GM23338 (cell line): ENCODE measurements around the gene AMBRA1. TPM values are rescaled to one million over a fixed set of nuclear protein-coding genes. Genes with fewer than 3 reads are reported as not detected.

Experiments
- ATAC-seq: fragments of 200-7000 bp; cut with Tn5 transposase; 3 replicates; pipeline ENCODE4 v1.9.1; 2020
- DNase-seq: peaks from one replicate; pipeline ENCODE4 v3.0.0-alpha.2; 2015; ENCODE audit warnings: low spot score
- H2AFZ ChIP-seq: fragments of 200-600 bp; sonication (generic); 2 replicates; pipeline ENCODE4 v1.8.0; 2016; ENCODE audit warnings: antibody characterized with exemption, mild to moderate bottlenecking, moderate library complexity
- H3F3A ChIP-seq: fragments of 200-600 bp; sonication (generic); replicated peaks from 2 replicates; pipeline ENCODE4 v1.8.0; 2017; ENCODE audit warnings: antibody characterized with exemption, mixed run types, low read depth
- H3K27ac ChIP-seq: fragments of 200-600 bp; sonication (generic); 2 replicates; pipeline ENCODE4 v1.6.1; 2016; ENCODE audit warnings: low read depth
- H3K27me3 ChIP-seq: fragments of 200-600 bp; sonication (generic); 2 replicates; pipeline ENCODE4 v1.8.0; 2016; ENCODE audit warnings: mild to moderate bottlenecking, mixed run types, moderate library complexity; ENCODE audit not compliant: insufficient read depth
- H3K36me3 ChIP-seq: fragments of 200-600 bp; sonication (generic); 2 replicates; pipeline ENCODE4 v1.8.0; 2016; ENCODE audit warnings: mild to moderate bottlenecking; ENCODE audit not compliant: insufficient read depth
- H3K4me1 ChIP-seq: fragments of 200-600 bp; sonication (generic); 2 replicates; pipeline ENCODE4 v1.8.0; 2016; ENCODE audit warnings: mild to moderate bottlenecking, moderate library complexity; ENCODE audit not compliant: insufficient read depth
- H3K4me2 ChIP-seq: fragments of 200-600 bp; sonication (generic); 2 replicates; pipeline ENCODE4 v1.7.1; 2017; ENCODE audit warnings: mixed run types
- H3K4me3 ChIP-seq: fragments of 200-600 bp; sonication (generic); 2 replicates; pipeline ENCODE4 v1.6.1; 2016; ENCODE audit warnings: mixed run types
- H3K79me2 ChIP-seq: fragments of 200-600 bp; sonication (generic); replicated peaks from 2 replicates; pipeline ENCODE4 v1.8.0; 2017; ENCODE audit warnings: mild to moderate bottlenecking; ENCODE audit not compliant: insufficient read depth
- H3K9me2 ChIP-seq: fragments of 200-600 bp; sonication (generic); 2 replicates; pipeline ENCODE4 v1.8.0; 2017; ENCODE audit not compliant: insufficient read depth
- H4K20me1 ChIP-seq: fragments of 200-600 bp; sonication (generic); replicated peaks from 2 replicates; pipeline ENCODE4 v1.8.0; 2017; ENCODE audit warnings: mild to moderate bottlenecking; ENCODE audit not compliant: insufficient read depth
- H3K27ac Mint-ChIP-seq: 2 replicates; pipeline ENCODE4 v1.8.0; 2020; ENCODE audit warnings: inconsistent platforms, mild to moderate bottlenecking, moderate library complexity, mixed read lengths
- H3K27me3 Mint-ChIP-seq: 3 replicates; pipeline ENCODE4 v1.8.0; 2022; ENCODE audit warnings: low read depth, mild to moderate bottlenecking, moderate library complexity, mixed read lengths, inconsistent platforms; ENCODE audit not compliant: insufficient read depth, poor library complexity
- H3K36me3 Mint-ChIP-seq: 3 replicates; pipeline ENCODE4 v1.8.0; 2021; ENCODE audit warnings: low read depth, mild to moderate bottlenecking, inconsistent platforms, moderate library complexity, mixed read lengths
- H3K4me1 Mint-ChIP-seq: 3 replicates; pipeline ENCODE4 v1.8.0; 2020; ENCODE audit warnings: mild to moderate bottlenecking, inconsistent platforms, mixed read lengths
- H3K4me3 Mint-ChIP-seq: 3 replicates; pipeline ENCODE4 v1.8.0; 2021; ENCODE audit warnings: moderate library complexity, mild to moderate bottlenecking, inconsistent platforms, mixed read lengths
- H3K9me3 Mint-ChIP-seq: 3 replicates; pipeline ENCODE4 v1.8.0; 2020; ENCODE audit warnings: moderate library complexity, mild to moderate bottlenecking, inconsistent platforms, mixed read lengths
- CREB1 ChIP-seq: fragments of 250-450 bp; sonication (Bioruptor Pico); IDR thresholded peaks from 2 replicates; pipeline ENCODE4 v1.5.0; 2020; ENCODE audit warnings: low read depth, mild to moderate bottlenecking, moderate library complexity
- CTCF ChIP-seq, 2 experiments: fragments of 200-600 bp in 1 of 2; sonication (generic) in 1 of 2; conservative IDR thresholded peaks; 2 replicates each; pipeline versions ENCODE4 v1.5.1 to v1.6.1; 2016 to 2017; ENCODE audit warnings: antibody characterized with exemption in 2 of 2, low read depth in 2 of 2, mild to moderate bottlenecking in 2 of 2, moderate library complexity in 1 of 2
- ETS1 ChIP-seq: IDR thresholded peaks from 2 replicates; pipeline ENCODE4 v1.6.1; 2016; ENCODE audit warnings: antibody characterized with exemption
- EZH2 ChIP-seq: fragments of 200-600 bp; sonication (generic); IDR thresholded peaks from one replicate; pipeline ENCODE4 v1.8.0; 2017; ENCODE audit warnings: antibody characterized with exemption, mild to moderate bottlenecking, low read depth; ENCODE audit not compliant: unreplicated experiment
- EZH2phosphoT487 ChIP-seq: fragments of 200-600 bp; sonication (generic); IDR thresholded peaks from one replicate; pipeline ENCODE4 v1.8.1; 2018; ENCODE audit warnings: antibody characterized with exemption; ENCODE audit not compliant: unreplicated experiment
- JUNB ChIP-seq: IDR thresholded peaks from one replicate; pipeline ENCODE4 v1.6.1; 2016; ENCODE audit warnings: antibody characterized with exemption; ENCODE audit not compliant: unreplicated experiment
- NANOG ChIP-seq: IDR thresholded peaks from 2 replicates; pipeline ENCODE4 v1.6.1; 2016; ENCODE audit warnings: antibody characterized with exemption, borderline replicate concordance
- POLR2AphosphoS5 ChIP-seq: IDR thresholded peaks from 2 replicates; pipeline ENCODE4 v1.6.1; 2016; ENCODE audit warnings: antibody characterized with exemption, low read depth
- STAT1 ChIP-seq: IDR thresholded peaks from one replicate; pipeline ENCODE4 v1.6.1; 2016; ENCODE audit warnings: antibody characterized with exemption; ENCODE audit not compliant: unreplicated experiment
- ZNF114 ChIP-seq: fragments of 250-450 bp; sonication (Bioruptor Pico); IDR thresholded peaks from 2 replicates; pipeline ENCODE4 v1.5.0; 2020; ENCODE audit warnings: mild to moderate bottlenecking, moderate library complexity
- polyA plus RNA-seq: library from polyadenylated mRNA; unstranded; fragments of >200 nt; fragmentation: Nextera tagmentation; extraction: Ambion mirVana; gene quantifications from 2 replicates; pipeline ENCODE4 v1.2.1, GENCODE V29; 2016
- total RNA-seq: library from RNA; depleted of rRNA; stranded (reverse); fragments of >200 nt; shearing (Covaris generic); gene quantifications from 2 replicates; pipeline ENCODE4 v1.2.3, GENCODE V29; 2014
- TF ChIP-seq, protein P1 (sequence below): IDR thresholded peaks from one replicate; pipeline ENCODE4 v1.6.1; 2018; ENCODE audit warnings: antibody characterized with exemption; ENCODE audit not compliant: unreplicated experiment

Gene AMBRA1
- total and polyA plus RNA-seq, 2 experiments from 2014 or later, result 8.3 to 34.8 TPM

GRCh38 chr11:46422588-46422987, 171.2 kb downstream of the AMBRA1 start (continued):
- TF ChIP-seq EZH2 (no peak), NANOG (no peak), ZNF114 (CRISPR knock-in tag) (no peak), CTCF (conservative IDR thresholded peaks at IDR 0.05; ENCODE audit: low read depth in 2 of 2) (no peak), POLR2AphosphoS5 (no peak), EZH2phosphoT487 (no peak), CREB1 (CRISPR knock-in tag) (no peak), JUNB (no peak), STAT1 (no peak), ETS1 (no peak)
- TF ChIP-seq, protein P1, sequence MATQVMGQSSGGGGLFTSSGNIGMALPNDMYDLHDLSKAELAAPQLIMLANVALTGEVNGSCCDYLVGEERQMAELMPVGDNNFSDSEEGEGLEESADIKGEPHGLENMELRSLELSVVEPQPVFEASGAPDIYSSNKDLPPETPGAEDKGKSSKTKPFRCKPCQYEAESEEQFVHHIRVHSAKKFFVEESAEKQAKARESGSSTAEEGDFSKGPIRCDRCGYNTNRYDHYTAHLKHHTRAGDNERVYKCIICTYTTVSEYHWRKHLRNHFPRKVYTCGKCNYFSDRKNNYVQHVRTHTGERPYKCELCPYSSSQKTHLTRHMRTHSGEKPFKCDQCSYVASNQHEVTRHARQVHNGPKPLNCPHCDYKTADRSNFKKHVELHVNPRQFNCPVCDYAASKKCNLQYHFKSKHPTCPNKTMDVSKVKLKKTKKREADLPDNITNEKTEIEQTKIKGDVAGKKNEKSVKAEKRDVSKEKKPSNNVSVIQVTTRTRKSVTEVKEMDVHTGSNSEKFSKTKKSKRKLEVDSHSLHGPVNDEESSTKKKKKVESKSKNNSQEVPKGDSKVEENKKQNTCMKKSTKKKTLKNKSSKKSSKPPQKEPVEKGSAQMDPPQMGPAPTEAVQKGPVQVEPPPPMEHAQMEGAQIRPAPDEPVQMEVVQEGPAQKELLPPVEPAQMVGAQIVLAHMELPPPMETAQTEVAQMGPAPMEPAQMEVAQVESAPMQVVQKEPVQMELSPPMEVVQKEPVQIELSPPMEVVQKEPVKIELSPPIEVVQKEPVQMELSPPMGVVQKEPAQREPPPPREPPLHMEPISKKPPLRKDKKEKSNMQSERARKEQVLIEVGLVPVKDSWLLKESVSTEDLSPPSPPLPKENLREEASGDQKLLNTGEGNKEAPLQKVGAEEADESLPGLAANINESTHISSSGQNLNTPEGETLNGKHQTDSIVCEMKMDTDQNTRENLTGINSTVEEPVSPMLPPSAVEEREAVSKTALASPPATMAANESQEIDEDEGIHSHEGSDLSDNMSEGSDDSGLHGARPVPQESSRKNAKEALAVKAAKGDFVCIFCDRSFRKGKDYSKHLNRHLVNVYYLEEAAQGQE, result no peak

DNA sequence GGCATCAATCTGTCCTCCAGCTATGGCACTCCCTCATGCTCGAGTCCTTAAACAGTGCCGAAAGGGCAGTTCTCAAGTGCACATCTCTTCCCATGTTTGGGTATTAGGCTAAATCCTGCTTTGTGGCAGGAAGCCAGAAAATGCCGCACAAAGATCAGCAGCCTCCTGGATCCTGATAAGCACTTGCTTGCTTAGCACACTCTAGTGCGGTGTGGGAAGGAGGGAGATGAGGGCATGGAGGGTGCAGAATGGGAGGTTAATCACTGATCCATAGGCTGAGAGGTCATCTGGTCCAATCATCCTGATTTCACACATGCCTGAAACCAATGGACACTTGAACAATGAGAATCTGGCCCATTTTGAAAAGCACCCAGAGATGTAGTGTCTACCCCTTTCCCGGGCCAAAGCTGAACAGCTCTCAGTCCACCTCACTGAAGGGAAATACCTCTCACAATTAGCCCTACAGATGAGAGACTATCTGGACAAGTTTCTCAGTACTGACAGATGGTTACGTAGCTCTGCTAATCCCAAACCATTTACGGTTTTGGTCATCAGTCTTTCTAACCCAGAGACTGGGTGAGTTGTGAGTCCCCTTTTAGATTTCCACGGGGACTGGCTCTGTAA, 172.5 kb downstream of the AMBRA1 start:
- 0 out of 2 replicates have a peak, but pooled peaks cover 4% of the 10 kb centered on the region for H3K4me1 ChIP-seq
- DNase-seq (no peak), ATAC-seq (no peak)
- H4K20me1 ChIP-seq, result no peaks in the 10 kb centered on the region
- no peaks in the 10 kb centered on the region for H3F3A ChIP-seq
- H3K9me3 Mint-ChIP-seq, result no peaks in the 10 kb centered on the region
- H3K36me3 Mint-ChIP-seq, result peaks cover 5% of the 10 kb centered on the region; the same call in 2 of the 3 replicates
- no peaks in the 10 kb centered on the region for H3K9me2 ChIP-seq
- H3K27ac Mint-ChIP-seq, result no peak overlapping the region
- H3K79me2 ChIP-seq, result no peaks in the 10 kb centered on the region
- no peaks in the 10 kb centered on the region for H3K27me3 ChIP-seq
- no peak overlapping the region for H3K4me3 Mint-ChIP-seq
- no peak overlapping the region for H2AFZ ChIP-seq
- TF ChIP-seq EZH2, result no peak
- no peak for TF ChIP-seq CREB1 (CRISPR knock-in tag)
- TF ChIP-seq NANOG, result no peak
- H3K36me3 ChIP-seq, result peaks cover 3% of the 10 kb centered on the region; the same call in 1 of the 2 replicates
- H3K4me1 Mint-ChIP-seq, result peaks cover 17% of the 10 kb centered on the region; the same call in 2 of the 3 replicates
- H3K27me3 Mint-ChIP-seq, result peaks cover 1% of the 10 kb centered on the region
- no peak overlapping the region for H3K4me3 ChIP-seq
- H3K4me2 ChIP-seq, result no peak overlapping the region
- H3K27ac ChIP-seq, result 0 out of 2 replicates have a peak overlapping the region, but pooled peaks have one; percentile 55
